ENCODE data around the gene SETD2. TPM values are rescaled to one million over a fixed set of nuclear protein-coding genes. Genes with fewer than 3 reads are reported as not detected.

The SETD2 gene
- total RNA-seq, 1 donor from 2014 or later = 30.1 TPM

DNA sequence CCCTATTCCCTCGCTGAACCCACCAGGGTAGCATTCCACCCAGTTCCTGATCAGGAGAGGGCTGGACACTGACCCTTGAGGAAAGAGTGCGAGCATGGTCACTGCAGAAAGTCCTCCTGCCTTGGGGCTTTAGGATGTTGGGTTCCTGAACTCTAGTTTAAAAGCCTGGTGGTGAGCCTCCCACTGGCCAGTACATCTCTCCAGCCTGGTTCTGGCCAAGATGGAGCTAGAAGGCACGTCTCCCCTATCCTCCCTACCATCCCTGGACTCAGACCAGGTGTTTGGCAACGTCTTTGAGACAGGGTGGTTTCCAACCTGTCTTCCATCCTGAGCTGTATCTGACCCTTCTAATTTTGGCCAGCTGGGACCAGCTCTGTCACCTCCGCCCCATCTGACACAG lies 153.0 kb downstream of the SETD2 start:
- no peak for DNase-seq (ENCODE audit: low spot score)

GRCh38 chr3:47010111-47010712 lies 153.7 kb downstream of the SETD2 start:
- DNase-seq (ENCODE audit: low spot score) = no peak

DNA sequence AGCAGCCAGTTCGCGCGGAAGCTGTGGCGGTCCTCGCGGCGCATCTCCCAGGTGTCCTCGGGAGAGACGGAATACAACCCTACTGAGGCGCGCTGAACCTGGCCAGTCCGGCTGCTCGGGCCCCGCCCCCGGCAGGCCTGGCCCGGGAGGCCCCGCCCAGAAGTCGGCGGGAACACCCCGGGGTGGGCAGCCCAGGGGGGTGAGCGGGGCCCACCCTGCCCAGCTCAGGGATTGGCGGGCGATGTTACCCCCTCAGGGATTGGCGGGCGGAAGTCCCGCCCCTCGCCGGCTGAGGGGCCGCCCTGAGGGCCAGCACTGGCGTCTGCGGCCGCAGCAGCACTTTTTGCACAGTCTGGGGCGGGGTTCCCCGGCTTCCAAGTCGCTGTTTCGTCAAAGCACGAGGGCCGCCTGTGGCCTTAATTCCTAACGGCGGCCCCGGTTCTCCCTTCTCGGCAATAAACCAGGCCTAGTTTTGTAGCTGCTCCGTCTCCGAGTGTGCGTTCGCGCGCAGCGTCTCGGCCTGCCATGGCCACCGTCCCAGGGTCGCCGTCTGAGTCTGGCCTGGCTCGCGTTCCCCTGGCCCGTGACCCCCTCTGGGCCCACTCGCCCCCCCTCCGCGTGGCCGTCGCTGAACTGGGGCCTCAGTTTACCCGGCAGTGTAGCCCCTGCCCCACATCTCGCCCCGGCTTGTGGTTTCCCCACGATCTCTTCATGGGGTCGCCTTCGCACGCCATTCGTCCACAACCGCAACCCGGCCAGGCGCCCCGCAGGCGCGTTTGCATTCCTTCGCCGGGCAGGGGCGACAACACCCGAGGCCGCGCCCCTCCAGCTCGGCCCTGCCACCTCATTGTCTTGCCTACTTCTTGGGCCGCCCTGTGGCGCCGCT lies 154.4 kb downstream of the SETD2 start:
- DNase-seq (ENCODE audit: low spot score) = peak; percentile 96

DNA sequence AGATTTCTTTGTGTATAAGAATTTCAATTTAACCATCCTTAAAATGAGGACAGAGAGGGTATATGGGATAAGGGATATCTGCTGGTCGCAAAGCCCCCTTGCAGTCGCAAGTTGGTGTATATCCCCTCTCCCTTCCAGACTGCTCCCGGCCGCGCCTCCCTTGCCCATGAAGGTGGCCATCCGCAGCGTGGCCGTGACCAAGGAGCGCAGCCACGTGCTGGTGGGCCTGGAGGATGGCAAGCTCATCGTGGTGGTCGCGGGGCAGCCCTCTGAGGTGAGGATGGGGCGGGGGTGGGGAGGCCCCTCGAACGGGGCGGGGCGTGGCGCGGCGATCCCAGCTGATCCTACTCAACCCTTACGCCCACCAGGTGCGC lies 155.1 kb downstream of the SETD2 start:
- DNase-seq (ENCODE audit: low spot score) = no peak

DNA sequence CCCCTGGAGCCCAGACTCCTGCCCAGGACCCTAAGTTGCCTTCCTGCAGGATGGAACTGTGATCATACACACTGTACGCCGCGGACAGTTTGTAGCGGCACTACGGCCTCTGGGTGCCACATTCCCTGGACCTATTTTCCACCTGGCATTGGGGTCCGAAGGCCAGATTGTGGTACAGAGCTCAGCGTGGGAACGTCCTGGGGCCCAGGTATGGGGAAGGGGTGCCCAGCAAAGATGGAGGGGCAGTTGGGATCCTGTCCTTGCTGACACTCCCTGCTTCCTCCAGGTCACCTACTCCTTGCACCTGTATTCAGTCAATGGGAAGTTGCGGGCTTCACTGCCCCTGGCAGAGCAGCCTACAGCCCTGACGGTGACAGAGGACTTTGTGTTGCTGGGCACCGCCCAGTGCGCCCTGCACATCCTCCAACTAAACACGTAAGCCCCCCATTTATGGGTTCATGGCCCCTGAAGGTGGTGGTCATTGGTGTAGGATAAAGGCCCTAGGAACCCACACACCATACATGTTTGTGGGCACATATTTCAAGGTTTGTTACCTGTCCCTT lies 155.6 kb downstream of the SETD2 start:
- DNase-seq (ENCODE audit: low spot score) = no peak

GRCh38 chr3:47007482-47008233 lies 156.3 kb downstream of the SETD2 start:
- no peak for DNase-seq (ENCODE audit: low spot score)

DNA sequence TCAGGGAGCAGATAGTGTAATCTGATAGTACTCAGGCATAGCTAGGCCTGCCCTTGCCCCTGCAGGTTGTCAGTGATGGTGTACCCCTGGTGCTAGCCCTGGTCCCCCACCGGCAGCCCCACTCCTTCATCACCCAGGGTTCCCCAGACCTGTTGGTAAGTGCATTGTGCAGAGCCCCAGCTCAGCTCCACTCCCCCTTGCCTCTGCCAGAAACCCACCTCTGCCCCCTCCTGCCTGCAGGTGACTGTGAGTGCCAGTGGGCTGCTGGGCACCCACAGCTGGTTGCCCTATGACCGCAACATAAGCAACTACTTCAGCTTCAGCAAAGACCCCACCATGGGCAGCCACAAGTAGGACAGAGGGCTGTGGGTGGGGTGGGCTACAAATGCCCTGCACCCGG lies 156.9 kb downstream of the SETD2 start:
- DNase-seq (ENCODE audit: low spot score) = no peak

GRCh38 chr3:47006145-47006651 lies 157.7 kb downstream of the SETD2 start:
- DNase-seq (ENCODE audit: low spot score) = no peak

- no peak for DNase-seq (ENCODE audit: low spot score)
Observed at GRCh38 chr3:47005212-47006144, 158.4 kb downstream of the SETD2 start.

GRCh38 chr3:47004369-47005211 lies 159.3 kb downstream of the SETD2 start:
- no peak for DNase-seq (ENCODE audit: low spot score)

DNA sequence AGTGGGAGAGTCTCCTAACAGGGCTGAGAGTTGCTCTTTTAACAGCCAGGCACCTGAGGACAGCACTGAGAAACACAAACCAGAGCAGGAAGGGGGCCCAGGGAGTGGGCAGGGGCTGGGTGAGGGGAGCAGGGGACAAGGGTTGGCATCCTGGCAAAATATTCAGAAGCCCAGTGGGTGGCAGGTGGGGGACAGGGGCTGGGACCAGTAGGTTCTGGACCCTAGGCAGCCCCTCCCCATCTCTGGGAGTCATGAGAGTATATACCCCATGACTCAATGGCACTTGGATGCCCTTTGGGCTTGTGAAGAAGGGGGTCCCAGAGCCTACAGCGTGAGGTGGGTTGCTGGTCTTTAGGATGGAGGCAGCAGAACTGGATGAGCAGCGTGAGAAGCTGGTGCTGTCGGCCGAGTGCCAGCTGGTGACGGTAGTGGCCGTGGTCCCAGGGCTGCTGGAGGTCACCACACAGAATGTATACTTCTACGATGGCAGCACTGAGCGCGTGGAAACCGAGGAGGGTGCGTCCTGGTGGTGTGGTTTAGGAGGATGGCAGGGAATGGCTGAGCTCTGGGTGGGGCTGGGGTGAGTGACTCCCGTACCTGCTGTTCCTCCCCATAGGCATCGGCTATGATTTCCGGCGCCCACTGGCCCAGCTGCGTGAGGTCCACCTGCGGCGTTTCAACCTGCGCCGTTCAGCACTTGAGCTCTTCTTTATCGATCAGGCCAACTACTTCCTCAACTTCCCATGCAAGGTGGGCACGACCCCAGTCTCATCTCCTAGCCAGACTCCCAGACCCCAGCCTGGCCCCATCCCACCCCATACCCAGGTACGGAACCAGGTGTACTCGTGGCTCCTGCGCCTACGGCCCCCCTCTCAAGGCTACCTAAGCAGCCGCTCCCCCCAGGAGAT lies 160.2 kb downstream of the SETD2 start:
- no peak for DNase-seq (ENCODE audit: low spot score)

DNA sequence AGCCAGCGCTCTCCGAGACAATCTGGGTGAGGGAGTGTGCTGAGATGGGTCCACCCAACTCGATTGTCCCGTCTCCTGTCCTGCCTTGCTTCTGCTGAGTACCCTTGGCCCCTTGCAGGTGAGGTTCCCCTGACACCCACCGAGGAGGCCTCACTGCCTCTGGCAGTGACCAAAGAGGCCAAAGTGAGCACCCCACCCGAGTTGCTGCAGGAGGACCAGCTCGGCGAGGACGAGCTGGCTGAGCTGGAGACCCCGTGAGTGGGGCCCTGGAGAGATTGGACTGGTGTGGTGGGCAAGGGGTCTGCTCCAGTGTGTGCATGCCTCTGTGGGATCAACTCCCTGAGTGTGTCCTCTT lies 160.9 kb downstream of the SETD2 start:
- no peak for DNase-seq (ENCODE audit: low spot score)

DNA sequence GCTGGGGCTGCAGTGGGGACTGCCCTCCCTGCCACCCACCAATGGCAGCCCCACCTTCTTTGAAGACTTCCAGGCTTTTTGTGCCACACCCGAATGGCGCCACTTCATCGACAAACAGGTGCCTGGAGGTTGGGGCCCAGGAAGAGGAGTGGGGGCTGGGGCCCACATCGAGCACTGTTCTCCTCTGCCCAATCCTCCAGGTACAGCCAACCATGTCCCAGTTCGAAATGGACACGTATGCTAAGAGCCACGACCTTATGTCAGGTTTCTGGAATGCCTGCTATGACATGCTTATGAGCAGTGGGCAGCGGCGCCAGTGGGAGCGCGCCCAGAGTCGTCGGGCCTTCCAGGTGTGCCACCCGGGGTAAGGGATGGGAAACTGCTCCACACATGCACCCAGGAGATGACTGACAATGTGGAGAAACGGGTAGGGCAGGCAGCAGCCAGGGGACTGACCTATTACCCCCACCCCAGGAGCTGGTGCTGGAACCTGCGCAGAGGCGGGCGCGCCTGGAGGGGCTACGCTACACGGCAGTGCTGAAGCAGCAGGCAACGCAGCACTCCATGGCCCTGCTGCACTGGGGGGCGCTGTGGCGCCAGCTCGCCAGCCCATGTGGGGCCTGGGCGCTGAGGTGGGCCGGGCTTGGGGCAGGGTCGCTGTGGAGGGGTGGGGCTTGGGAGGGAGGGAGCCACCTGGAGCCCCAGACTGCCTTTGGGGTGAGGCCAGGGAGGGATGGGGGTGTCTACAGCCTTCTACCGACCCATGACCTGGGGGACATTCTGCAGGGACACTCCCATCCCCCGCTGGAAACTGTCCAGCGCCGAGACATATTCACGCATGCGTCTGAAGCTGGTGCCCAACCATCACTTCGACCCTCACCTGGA lies 161.5 kb downstream of the SETD2 start:
- peak; percentile 74 for DNase-seq (ENCODE audit: low spot score)

DNA sequence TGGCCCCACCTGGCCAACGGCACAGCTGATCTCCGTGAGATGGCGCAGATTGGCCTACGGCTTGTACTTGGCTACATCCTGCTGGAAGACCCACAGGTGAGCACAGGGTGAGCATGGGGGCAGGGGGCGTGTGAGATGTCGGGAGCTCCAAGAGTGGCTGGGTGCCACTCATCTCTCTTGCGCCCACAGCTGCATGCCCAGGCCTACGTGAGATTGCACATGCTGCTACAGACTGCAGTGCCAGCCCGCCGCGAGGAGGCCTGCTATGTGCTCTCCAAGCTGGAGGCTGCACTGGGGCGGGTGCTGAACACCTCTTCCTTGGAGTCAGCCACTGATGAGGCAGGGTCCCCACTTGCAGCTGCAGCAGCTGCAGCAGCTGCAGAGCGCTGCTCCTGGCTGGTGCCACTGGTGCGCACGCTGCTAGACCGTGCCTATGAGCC lies 162.2 kb downstream of the SETD2 start:
- DNase-seq (ENCODE audit: low spot score) = no peak

GRCh38 chr3:47000922-47001730 lies 162.8 kb downstream of the SETD2 start:
- no peak for DNase-seq (ENCODE audit: low spot score)

DNA sequence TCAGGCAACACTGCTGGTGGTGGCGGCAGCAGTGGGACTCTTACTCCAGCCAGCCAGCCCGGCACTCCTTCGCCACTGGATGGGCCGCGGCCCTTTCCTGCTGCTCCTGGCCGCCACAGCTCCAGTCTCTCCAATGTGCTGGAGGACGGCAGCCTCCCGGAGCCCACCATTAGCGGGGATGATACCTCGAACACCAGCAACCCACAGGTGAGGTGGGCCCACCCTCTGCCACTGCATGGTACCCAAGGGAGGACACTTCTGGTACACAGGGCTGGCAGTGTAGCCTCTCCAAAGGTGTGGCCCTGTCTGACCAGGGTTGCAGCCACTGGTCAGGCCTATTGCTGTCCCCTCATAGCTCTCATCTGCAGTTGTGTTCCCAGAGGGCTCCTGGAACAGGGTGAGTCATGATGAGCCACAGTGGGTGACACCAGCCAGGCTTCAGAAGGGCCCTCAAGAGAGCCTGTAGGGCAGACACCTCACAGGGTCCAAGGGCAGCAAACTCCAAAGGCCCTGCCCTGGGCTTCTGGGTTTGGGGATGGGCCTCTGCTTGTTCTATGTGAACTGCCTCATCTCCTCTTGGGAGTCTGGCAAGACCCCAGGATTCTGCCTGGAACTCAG lies 163.6 kb downstream of the SETD2 start:
- no peak for DNase-seq (ENCODE audit: low spot score)

Measured in umbilical cord (tissue), 2 donors.